ENCODE data around the gene WFDC9.

DNA sequence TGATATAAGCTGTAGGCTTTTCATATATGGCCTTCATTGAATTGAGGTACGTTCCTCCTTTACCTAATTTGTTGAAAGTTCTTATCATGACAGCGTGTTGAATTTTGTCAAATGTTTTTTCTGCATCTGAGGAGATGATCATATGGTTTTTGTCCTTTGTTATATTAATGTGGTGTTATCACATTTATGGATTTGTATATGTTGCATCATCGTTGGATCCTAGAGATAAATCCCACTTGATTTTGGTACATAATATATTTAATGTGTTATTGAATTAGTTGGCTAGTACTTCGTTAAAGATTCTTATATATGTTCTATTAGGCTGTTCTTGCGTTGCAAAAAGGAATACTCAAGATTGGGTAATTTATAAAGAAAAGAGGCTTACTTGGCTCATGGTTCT is 8.6 kb upstream of the WFDC9 start:
- TF ChIP-seq JUN (IDR thresholded peaks at IDR 0.05; ENCODE audit: low read depth, low read length), result no peak
- TF ChIP-seq POLR2AphosphoS5 (IDR thresholded peaks at IDR 0.05; ENCODE audit: low read depth, low read length), result no peak
- no peak for TF ChIP-seq CHD2 (IDR thresholded peaks at IDR 0.05; ENCODE audit: low read length)
- TF ChIP-seq SRF (IDR thresholded peaks at IDR 0.05; ENCODE audit: low read depth, low read length), result no peak
- no peak for TF ChIP-seq POLR2A (IDR thresholded peaks at IDR 0.05; ENCODE audit: control extremely low read depth in 1 of 2, low read depth in 2 of 2, low read length in 2 of 2)
- TF ChIP-seq, protein P1, sequence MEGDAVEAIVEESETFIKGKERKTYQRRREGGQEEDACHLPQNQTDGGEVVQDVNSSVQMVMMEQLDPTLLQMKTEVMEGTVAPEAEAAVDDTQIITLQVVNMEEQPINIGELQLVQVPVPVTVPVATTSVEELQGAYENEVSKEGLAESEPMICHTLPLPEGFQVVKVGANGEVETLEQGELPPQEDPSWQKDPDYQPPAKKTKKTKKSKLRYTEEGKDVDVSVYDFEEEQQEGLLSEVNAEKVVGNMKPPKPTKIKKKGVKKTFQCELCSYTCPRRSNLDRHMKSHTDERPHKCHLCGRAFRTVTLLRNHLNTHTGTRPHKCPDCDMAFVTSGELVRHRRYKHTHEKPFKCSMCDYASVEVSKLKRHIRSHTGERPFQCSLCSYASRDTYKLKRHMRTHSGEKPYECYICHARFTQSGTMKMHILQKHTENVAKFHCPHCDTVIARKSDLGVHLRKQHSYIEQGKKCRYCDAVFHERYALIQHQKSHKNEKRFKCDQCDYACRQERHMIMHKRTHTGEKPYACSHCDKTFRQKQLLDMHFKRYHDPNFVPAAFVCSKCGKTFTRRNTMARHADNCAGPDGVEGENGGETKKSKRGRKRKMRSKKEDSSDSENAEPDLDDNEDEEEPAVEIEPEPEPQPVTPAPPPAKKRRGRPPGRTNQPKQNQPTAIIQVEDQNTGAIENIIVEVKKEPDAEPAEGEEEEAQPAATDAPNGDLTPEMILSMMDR (IDR thresholded peaks at IDR 0.05; ENCODE audit: control extremely low read depth in 1 of 3, insufficient read depth in 1 of 3, low read depth in 1 of 3, low read length in 3 of 3), result no peak
- TF ChIP-seq RFX5 (IDR thresholded peaks at IDR 0.05; ENCODE audit: borderline replicate concordance, low read depth, low read length), result no peak
